MG63 (cell line): Measurements from ENCODE around the gene MCC. TPM values are rescaled to one million over a fixed set of nuclear protein-coding genes. Genes with fewer than 3 reads are reported as not detected.

Source experiments
- DNase-seq: peaks from one replicate; pipeline ENCODE4 v3.0.0-alpha.2; 2020
- H3K27me3 ChIP-seq: fragments of 250-450 bp; sonication (Bioruptor Pico); 2 replicates; pipeline ENCODE4 v1.5.1; 2020; ENCODE audit warnings: mild to moderate bottlenecking, moderate library complexity
- H3K36me3 ChIP-seq: fragments of 250-450 bp; sonication (Bioruptor Pico); 2 replicates; pipeline ENCODE4 v1.5.1; 2020; ENCODE audit warnings: mild to moderate bottlenecking, moderate library complexity
- H3K4me3 ChIP-seq: fragments of 250-450 bp; sonication (Bioruptor Pico); 2 replicates; pipeline ENCODE4 v1.5.1; 2020; ENCODE audit warnings: mild to moderate bottlenecking, moderate library complexity
- H3K9me3 ChIP-seq: fragments of 250-450 bp; sonication (Bioruptor Pico); 2 replicates; pipeline ENCODE4 v1.5.1; 2020; ENCODE audit warnings: mild to moderate bottlenecking, moderate library complexity
- total RNA-seq: library from RNA; depleted of rRNA; stranded (reverse); fragments of >200 nt; shearing (Covaris generic); gene quantifications from 2 replicates; pipeline ENCODE4 v1.2.3, GENCODE V29; 2014; ENCODE audit warnings: low replicate concordance

MCC gene
- total RNA-seq, 1 experiment from 2014 or later: 7.1 TPM

DNA sequence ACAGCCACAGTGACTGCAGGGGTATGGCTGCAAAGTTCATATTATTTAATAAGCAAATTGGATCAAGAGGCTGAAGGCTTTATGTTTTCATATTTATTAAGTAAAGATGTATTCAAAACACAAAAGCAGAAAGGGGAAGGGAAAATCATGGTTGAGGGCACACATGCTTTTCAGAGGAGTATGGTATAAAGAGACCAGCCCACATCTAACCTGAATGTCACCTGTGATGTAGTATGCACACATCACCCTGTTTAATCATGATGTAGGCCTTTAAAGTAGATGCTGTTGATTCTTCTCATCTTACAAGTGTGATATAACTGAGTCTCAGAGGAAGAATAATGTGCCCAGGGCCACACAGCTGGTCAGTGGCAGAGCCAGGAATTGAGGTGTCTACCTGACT lies 299.8 kb downstream of the MCC start:
- Histone ChIP-seq H3K36me3 (no peaks in the 10 kb centered on the region), H3K27me3 (peaks cover 15% of the 10 kb centered on the region; the same call in 1 of the 2 replicates), H3K4me3 (no peak overlapping the region), H3K9me3 (0 out of 2 replicates have a peak, but pooled peaks cover 2% of the 10 kb centered on the region)
- no peak for DNase-seq

DNA sequence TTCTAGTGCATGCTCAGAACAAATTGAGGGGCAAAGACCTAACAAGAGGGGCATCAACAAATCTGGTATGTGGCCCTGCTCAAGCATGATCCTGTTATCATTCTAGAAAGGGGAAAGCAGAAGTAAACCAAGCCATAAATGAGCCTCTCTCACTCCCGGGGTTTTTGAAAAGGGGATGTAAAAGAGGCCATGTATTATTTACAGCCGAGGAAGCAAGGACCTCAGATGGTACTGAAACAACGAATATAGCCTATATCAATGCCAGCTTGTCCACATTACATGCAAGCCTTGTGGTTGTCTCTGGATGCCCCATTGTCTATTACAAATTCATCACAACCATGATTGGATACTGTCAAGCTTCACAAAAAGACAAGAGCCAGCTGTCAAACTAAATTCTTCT lies 300.3 kb downstream of the MCC start:
- no peak overlapping the region for H3K4me3 ChIP-seq
- peaks cover 17% of the 10 kb centered on the region; the same call in 1 of the 2 replicates for H3K27me3 ChIP-seq
- H3K36me3 ChIP-seq: no peaks in the 10 kb centered on the region
- 0 out of 2 replicates have a peak, but pooled peaks cover 2% of the 10 kb centered on the region for H3K9me3 ChIP-seq
- no peak for DNase-seq

DNA sequence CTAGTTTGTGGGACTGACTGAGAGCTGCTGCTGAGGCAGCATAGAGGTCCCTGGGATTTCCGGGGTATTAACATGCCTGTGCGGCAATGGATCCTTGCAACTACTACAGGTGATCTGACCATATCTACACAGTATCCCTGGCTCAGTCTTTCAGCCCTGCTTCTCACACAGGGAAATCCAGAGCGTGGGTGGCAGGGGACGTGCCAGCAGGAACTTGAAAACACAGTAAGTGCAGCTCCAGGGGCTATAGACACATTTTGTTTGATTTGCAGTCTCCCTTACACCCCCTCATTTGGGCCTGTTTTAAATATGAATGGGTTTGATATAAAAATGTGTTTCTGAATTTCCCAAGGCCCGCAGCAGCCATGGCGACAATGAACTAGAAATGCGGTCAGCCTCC lies 302.2 kb downstream of the MCC start:
- DNase-seq: no peak
- H3K27me3 ChIP-seq: peaks cover 17% of the 10 kb centered on the region; the same call in 1 of the 2 replicates
- H3K9me3 ChIP-seq: no peaks in the 10 kb centered on the region
- no peaks in the 10 kb centered on the region for H3K36me3 ChIP-seq
- H3K4me3 ChIP-seq: no peak overlapping the region

DNA sequence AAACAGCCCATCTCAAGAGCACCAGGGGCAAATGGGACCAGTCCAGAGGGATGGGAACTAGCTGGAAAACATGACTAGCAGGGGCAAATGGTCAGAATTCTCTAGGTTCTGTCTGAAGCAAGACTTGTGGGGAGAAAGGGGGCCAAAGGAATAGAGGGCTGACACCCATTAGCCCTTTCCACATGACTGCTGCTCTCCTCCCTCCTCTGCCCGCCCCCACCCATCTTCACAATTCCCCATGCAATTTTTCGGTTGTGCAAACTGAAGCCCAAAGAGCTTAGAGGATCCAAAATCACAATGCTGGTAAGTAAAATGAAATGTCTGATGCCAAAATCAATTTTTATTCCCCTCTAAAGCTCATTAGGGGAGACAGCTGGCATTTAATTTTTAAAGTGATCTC lies 304.6 kb downstream of the MCC start:
- Histone ChIP-seq H3K27me3 (peaks cover 17% of the 10 kb centered on the region), H3K4me3 (no peak overlapping the region), H3K9me3 (no peaks in the 10 kb centered on the region), H3K36me3 (no peaks in the 10 kb centered on the region)
- no peak for DNase-seq

DNA sequence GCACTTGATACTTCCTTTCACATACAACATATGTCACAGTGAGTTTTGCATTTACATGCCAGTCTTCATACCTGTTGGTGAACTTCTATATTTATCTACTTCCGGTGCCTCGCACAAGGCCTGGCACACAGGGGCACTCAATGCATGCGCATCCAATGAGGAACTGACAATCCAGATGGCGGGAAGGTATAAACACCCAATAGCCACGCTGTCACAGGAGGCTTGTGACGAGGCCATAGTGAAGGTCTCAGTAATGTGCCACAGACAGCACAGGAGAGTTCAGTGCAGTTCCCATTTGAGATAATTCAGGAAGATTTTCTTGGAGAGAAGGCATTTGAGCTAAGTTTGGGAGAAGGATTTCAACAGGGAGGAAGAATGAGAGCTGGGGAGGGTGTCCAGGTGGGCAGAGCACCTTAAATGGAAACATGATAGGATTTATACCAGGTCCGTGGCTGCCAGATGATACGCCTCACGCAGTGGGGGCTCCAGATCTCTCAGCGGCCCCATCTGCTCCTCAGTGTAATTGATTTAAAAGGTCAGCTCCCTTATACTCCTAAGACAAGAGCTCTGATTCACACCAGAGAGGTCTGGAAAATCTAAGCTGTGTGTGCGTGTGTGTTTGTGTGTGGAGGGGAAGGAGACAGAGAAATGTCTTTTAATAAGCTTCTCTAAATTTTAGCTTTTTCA lies 305.5 kb downstream of the MCC start:
- no peak overlapping the region for H3K4me3 ChIP-seq
- H3K27me3 ChIP-seq: peaks cover 17% of the 10 kb centered on the region
- no peak for DNase-seq
- no peaks in the 10 kb centered on the region for H3K9me3 ChIP-seq
- no peaks in the 10 kb centered on the region for H3K36me3 ChIP-seq

DNA sequence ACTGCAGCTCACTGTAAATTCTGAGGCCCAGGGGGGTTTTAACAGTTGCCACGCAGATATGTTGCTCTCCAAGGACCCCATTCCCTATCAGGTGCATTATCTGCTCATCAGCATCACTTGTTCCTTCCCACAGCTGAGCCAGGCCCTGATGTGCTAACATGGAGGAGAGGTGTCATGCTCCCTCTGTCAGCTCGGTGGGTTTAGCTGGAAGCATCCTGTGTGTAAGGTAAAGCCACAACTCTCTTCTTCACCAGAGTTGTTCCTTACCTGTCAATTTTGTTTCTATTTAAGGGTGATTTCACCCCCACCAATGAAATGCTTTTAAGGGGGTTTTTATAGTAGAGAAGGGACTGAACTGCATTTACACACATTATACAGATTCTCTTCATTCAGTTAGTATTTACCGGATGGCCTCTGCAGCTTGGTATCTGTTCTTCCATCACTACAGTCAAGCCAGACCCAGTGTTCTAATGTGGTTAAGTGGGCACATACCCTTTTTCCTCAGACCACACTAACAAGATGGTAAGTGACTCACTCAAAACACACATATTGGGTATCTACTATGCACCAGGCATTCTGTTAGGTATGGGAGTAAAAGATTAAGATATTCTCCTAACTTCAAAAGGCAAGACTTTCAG lies 306.3 kb downstream of the MCC start:
- Histone ChIP-seq H3K9me3 (no peaks in the 10 kb centered on the region), H3K4me3 (no peak overlapping the region), H3K36me3 (no peaks in the 10 kb centered on the region), H3K27me3 (peaks cover 19% of the 10 kb centered on the region)
- no peak for DNase-seq

DNA sequence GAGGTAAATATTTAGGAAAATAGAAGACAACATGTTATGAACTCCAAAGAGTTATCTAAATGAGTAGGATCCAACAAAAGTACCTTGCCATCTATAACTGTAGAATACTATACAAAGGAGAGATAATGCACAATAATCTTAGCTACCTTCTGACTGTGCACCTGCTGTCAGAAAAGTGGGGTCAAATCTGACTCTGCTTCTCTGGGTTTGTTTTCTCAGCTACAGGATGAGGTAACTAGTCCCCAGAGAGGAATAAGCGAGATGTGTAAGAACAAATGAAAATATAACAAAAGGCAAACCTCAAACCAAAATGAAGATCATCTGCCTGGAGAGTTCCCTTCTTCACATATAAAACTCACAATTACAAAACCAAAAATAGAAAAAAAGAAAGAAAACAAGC lies 306.8 kb downstream of the MCC start:
- Histone ChIP-seq H3K36me3 (no peaks in the 10 kb centered on the region), H3K27me3 (peaks cover 19% of the 10 kb centered on the region), H3K9me3 (no peaks in the 10 kb centered on the region), H3K4me3 (no peak overlapping the region)
- DNase-seq: no peak

DNA sequence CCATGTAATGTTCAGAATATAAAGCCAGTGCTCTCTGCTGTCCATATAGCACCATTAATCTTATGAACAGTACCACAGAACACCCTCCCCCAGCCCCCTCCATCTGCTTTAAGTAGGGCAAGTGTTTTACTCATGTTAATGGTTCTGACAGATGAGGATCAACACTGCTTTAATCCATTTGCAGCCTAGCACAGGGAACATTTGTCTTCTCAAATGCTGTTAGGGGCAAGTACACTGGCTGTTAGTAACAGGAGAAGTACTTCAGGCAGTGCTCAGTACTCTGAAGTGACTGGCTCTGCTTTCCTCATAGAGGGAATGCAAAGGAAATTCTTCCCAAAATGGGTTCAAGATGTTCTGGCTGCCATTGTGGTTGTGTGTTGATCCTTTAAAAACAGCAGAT lies 309.1 kb downstream of the MCC start:
- Histone ChIP-seq H3K27me3 (peaks cover 8% of the 10 kb centered on the region), H3K36me3 (no peaks in the 10 kb centered on the region), H3K4me3 (no peak overlapping the region), H3K9me3 (no peaks in the 10 kb centered on the region)
- no peak for DNase-seq

DNA sequence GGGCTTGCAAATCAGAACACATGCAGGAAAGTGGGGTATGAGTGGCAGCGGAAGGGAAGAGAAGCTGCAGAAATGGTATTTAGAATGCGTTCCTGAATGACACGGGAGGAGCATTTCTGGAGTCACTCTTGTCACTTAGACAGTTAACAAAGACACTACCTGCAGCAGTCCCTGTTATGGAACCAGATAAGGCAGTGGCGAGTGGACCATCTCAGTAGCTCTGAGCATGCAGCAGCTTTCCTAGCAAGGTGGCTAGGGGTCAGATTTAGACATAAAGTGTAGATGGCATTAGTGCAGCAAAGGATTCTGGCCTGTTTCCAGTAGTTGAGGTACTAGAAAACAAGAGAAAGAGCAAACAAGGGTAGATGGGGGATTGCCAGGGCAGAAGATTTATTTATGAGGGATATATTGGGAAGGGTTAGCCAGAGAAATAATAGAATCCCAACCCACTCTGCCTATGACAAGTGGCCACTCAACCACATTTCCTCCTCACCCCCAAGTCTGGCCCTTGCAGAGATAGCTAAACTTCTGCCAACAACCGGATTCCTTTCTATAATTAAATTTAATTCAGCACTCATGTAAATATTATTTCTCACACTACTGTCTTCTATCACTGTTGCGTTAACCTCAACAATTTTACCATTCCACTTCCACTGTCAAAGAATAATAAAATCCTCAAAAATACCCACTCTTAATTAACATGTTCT lies 310.0 kb downstream of the MCC start:
- DNase-seq: no peak
- no peak overlapping the region for H3K4me3 ChIP-seq
- H3K36me3 ChIP-seq: no peaks in the 10 kb centered on the region
- peaks cover 10% of the 10 kb centered on the region for H3K27me3 ChIP-seq
- H3K9me3 ChIP-seq: no peaks in the 10 kb centered on the region

DNA sequence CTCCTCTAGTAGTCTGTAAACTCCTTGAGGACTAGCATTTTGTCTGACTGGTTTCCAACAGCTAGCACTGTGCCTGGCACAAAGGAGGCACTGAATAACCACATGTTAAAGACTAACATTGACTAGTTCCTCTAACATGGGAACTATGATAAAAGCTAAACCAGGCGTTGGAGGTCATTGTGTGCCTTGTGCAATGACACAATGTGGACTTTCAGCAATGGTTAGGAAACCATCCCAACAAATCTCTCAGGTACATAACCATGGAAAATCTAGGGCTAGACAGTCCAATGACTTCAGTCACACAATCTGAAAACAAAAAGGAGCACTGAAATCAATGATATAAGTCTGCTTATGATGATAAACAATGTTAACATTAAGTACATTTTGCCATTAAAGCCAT lies 311.0 kb downstream of the MCC start:
- peaks cover 17% of the 10 kb centered on the region for H3K27me3 ChIP-seq
- DNase-seq: no peak
- no peaks in the 10 kb centered on the region for H3K36me3 ChIP-seq
- no peak overlapping the region for H3K4me3 ChIP-seq
- H3K9me3 ChIP-seq: no peaks in the 10 kb centered on the region

DNA sequence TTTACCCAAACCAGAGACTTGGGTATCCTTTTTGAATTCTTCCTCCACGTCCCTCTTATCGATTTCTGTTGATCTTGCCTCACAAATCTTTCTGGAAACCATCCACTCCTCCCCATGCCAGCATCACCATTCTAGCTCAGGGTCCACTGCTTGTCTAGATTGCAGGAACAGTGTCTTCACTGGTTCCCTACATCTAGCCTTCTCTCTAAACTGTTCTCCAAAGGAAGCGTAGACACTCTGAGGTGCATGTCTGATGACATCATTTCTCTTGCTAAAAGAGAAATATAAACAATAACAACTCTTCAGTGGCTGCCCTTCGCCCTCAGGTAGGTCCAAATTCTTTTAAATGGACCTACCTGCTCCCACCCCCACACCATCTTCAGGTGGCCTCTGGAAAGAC lies 311.5 kb downstream of the MCC start:
- Histone ChIP-seq H3K9me3 (no peaks in the 10 kb centered on the region), H3K36me3 (no peaks in the 10 kb centered on the region), H3K27me3 (peaks cover 22% of the 10 kb centered on the region), H3K4me3 (no peak overlapping the region)
- no peak for DNase-seq

DNA sequence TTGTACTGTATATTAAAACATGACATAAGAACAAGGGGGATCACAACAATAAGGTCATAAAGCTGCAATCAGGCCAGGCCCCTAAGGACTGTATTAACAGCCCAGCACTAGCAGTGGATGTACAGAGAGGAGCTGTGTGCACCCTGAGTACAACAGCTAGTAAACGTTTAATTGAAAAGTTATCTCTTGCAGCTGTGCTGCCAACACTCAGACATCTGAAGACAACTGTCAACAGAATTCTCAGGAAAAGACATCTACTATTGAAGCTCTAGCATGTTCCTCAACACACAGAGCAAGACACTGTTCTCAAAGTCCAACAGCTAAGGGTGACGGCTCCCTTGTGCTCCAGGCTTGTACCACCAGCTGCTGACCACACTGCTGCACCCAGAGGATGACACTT lies 312.1 kb downstream of the MCC start:
- no peak overlapping the region for H3K4me3 ChIP-seq
- no peak for DNase-seq
- peaks cover 24% of the 10 kb centered on the region for H3K27me3 ChIP-seq
- no peaks in the 10 kb centered on the region for H3K9me3 ChIP-seq
- no peaks in the 10 kb centered on the region for H3K36me3 ChIP-seq

DNA sequence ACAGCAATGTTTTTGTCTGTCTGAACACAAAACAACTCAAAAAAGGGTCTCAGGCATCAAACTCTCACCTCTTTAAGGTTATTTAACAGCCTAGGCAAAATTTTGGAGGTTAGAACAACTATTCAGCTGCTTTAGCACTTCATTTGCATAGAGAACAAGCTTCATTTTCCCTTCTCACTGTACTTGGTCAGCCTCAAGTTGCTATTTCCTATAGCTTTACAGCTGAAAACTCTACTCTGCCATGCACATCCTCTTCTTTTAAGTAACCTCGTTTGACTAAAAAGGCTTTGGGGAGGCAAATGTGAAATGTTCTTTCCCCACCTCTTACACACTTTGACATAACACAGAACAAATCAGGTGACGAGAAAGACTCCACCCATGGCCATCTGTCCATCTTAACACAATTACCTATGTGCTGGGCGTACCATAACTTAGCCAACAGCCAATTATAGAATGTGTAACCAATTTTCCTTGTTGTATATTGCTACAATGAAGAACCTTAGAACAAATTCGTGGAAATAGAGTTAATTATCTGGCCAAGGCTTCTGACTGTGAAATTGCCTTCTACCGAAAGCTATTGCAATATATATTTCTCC lies 315.9 kb downstream of the MCC start:
- peaks cover 51% of the 10 kb centered on the region for H3K27me3 ChIP-seq
- no peak overlapping the region for H3K4me3 ChIP-seq

DNA sequence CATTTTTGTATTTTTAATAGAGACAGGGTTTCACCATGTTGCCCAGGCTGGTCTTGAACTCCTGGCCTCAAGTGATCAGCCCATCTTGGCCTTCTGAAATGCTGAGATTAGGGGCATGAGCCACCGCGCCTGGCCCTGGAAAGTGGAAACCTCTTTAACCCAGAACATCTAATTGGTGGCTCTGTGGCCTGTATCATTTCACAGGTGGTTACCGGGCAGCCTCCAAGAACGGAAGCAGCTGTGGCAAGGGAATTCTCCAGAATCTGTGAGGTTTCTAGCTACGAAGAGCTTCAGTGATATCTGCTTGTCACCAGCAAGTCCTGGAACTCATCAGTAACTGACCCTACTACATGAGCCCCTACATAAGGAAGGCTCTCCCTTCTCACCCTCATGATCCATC lies 316.7 kb downstream of the MCC start:
- no peak overlapping the region for H3K4me3 ChIP-seq
- DNase-seq: no peak
- no peaks in the 10 kb centered on the region for H3K36me3 ChIP-seq
- H3K9me3 ChIP-seq: no peaks in the 10 kb centered on the region
- H3K27me3 ChIP-seq: peaks cover 49% of the 10 kb centered on the region

More for the DNA sequence above, 315.9 kb downstream of the MCC start:
- Histone ChIP-seq H3K9me3 (no peaks in the 10 kb centered on the region), H3K36me3 (no peaks in the 10 kb centered on the region)
- no peak for DNase-seq

DNA sequence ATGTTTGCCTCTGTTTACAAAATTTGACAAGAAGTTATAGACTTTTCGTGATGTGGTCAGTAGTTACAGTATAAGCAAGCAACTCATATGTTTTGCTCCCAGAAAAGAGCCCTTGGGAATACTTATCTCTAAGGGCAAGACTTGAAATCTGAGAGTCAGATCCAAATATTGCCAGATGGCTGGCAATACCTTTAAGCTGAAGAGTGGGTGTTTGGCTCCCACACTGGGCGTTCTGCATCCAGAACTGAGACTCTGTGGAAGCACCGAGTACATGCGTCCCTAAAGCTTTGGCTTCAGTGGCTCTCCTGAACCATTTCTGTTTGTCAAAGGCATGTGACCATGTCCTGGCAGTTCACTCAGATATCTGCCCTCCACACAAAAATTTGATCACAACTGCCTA lies 317.5 kb downstream of the MCC start:
- DNase-seq: no peak
- Histone ChIP-seq H3K4me3 (no peak overlapping the region), H3K9me3 (no peaks in the 10 kb centered on the region)

DNA sequence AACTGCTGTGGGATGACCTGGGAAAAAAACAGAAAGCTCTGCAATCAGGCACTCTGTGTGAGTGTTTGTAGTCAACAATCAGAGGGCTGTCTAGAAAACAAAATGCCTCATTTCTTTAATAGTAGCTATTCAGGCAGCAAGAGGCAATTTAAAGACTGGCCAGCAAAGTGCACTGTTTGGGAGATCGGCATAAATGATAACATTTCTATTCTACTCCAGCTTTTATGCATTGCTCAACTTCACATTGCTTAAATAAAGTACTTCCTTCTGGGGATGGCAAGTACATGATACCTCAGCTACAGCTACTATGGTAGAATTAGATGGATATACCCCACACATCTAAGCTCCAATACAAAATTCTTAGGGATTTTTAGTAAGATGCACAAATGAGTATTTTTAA lies 318.5 kb downstream of the MCC start:
- Histone ChIP-seq H3K4me3 (no peak overlapping the region), H3K9me3 (no peaks in the 10 kb centered on the region), H3K27me3 (peaks cover 49% of the 10 kb centered on the region), H3K36me3 (no peaks in the 10 kb centered on the region)
- DNase-seq: no peak

More for the DNA sequence above, 317.5 kb downstream of the MCC start:
- H3K36me3 ChIP-seq: no peaks in the 10 kb centered on the region
- H3K27me3 ChIP-seq: peaks cover 49% of the 10 kb centered on the region

DNA sequence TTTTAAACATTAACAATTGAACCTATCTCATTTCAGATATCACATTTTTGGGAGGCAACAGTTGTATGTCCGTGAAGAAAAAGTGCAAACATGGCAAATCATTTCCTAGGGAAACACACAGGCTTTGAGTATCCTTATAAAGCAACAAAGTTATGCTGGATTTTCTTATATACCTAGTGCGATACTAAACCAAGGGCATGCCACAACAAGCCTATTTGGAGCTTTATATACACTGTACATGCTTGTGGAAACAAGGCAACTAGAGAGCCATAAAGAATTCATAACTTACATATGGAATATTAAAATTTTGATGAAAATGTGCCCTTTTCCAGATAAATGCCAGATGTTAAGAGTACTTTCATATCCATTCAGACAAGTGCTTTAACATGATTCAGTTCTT lies 320.3 kb downstream of the MCC start:
- no peak for DNase-seq
- Histone ChIP-seq H3K4me3 (no peak overlapping the region), H3K9me3 (no peaks in the 10 kb centered on the region), H3K36me3 (no peaks in the 10 kb centered on the region), H3K27me3 (peaks cover 40% of the 10 kb centered on the region)
